Mucosa of stomach (tissue), 1 donor: ENCODE data around the gene CHI3L2.

Experiments used
- H3K27me3 ChIP-seq: one replicate; pipeline ENCODE4 v1.7.0; 2013; ENCODE audit warnings: mild to moderate bottlenecking, low read length; ENCODE audit not compliant: control insufficient read depth, insufficient read depth
- H3K36me3 ChIP-seq: one replicate; pipeline ENCODE4 v1.7.0; 2013; ENCODE audit warnings: low read length; ENCODE audit not compliant: control insufficient read depth, insufficient read depth
- H3K4me1 ChIP-seq: one replicate; pipeline ENCODE4 v1.7.0; 2013; ENCODE audit warnings: mild to moderate bottlenecking, low read length; ENCODE audit not compliant: control insufficient read depth, insufficient read depth
- H3K4me3 ChIP-seq: one replicate; pipeline ENCODE4 v1.7.0; 2013; ENCODE audit warnings: low read length
- H3K9ac ChIP-seq: one replicate; pipeline ENCODE4 v1.7.0; 2013; ENCODE audit warnings: mild to moderate bottlenecking, low read length, moderate library complexity
- H3K9me3 ChIP-seq: one replicate; pipeline ENCODE4 v1.7.0; 2013; ENCODE audit warnings: mild to moderate bottlenecking, low read length, moderate library complexity; ENCODE audit not compliant: control insufficient read depth
- donor health status: Pancreatic carcinoma.

CHI3L2 gene

GRCh38 chr1:111225717-111226400, 1.7 kb upstream of the CHI3L2 start:
- H3K4me3 ChIP-seq, result no peak overlapping the region
- no peaks in the 10 kb centered on the region for H3K27me3 ChIP-seq
- H3K36me3 ChIP-seq, result no peaks in the 10 kb centered on the region
- H3K9me3 ChIP-seq, result no peaks in the 10 kb centered on the region
- H3K4me1 ChIP-seq, result peaks cover 29% of the 10 kb centered on the region
- H3K9ac ChIP-seq, result no peak overlapping the region

- Histone ChIP-seq H3K4me3 (no peak overlapping the region), H3K4me1 (peaks cover 19% of the 10 kb centered on the region), H3K27me3 (no peaks in the 10 kb centered on the region), H3K9me3 (no peaks in the 10 kb centered on the region), H3K36me3 (no peaks in the 10 kb centered on the region), H3K9ac (no peak overlapping the region)
Measured at GRCh38 chr1:111227851-111228747, 586 bp downstream of the CHI3L2 start.

GRCh38 chr1:111228748-111229126, 1.2 kb downstream of the CHI3L2 start:
- Histone ChIP-seq H3K9ac (no peak overlapping the region), H3K4me3 (no peak overlapping the region), H3K36me3 (no peaks in the 10 kb centered on the region), H3K9me3 (no peaks in the 10 kb centered on the region), H3K4me1 (peaks cover 19% of the 10 kb centered on the region), H3K27me3 (no peaks in the 10 kb centered on the region)

GRCh38 chr1:111232134-111232533, 4.6 kb downstream of the CHI3L2 start:
- Histone ChIP-seq H3K9ac (no peak overlapping the region), H3K4me3 (no peak overlapping the region), H3K4me1 (peaks cover 19% of the 10 kb centered on the region), H3K27me3 (no peaks in the 10 kb centered on the region), H3K9me3 (no peaks in the 10 kb centered on the region), H3K36me3 (no peaks in the 10 kb centered on the region)

GRCh38 chr1:111234258-111234657, 6.7 kb downstream of the CHI3L2 start:
- H3K4me3 ChIP-seq, result no peak overlapping the region
- no peaks in the 10 kb centered on the region for H3K9me3 ChIP-seq
- no peaks in the 10 kb centered on the region for H3K36me3 ChIP-seq
- no peaks in the 10 kb centered on the region for H3K27me3 ChIP-seq
- no peak overlapping the region for H3K9ac ChIP-seq
- no peaks in the 10 kb centered on the region for H3K4me1 ChIP-seq

GRCh38 chr1:111234866-111235265, 7.4 kb downstream of the CHI3L2 start:
- no peaks in the 10 kb centered on the region for H3K9me3 ChIP-seq
- no peaks in the 10 kb centered on the region for H3K36me3 ChIP-seq
- no peaks in the 10 kb centered on the region for H3K27me3 ChIP-seq
- H3K9ac ChIP-seq, result no peak overlapping the region
- H3K4me1 ChIP-seq, result no peaks in the 10 kb centered on the region
- H3K4me3 ChIP-seq, result no peak overlapping the region

- Histone ChIP-seq H3K9ac (no peak overlapping the region), H3K4me1 (no peaks in the 10 kb centered on the region), H3K27me3 (no peaks in the 10 kb centered on the region), H3K9me3 (no peaks in the 10 kb centered on the region), H3K4me3 (no peak overlapping the region), H3K36me3 (no peaks in the 10 kb centered on the region)
Measured at GRCh38 chr1:111236379-111236778, 8.9 kb downstream of the CHI3L2 start.

- H3K36me3 ChIP-seq, result no peaks in the 10 kb centered on the region
- H3K4me1 ChIP-seq, result no peaks in the 10 kb centered on the region
- H3K4me3 ChIP-seq, result no peak overlapping the region
- H3K9me3 ChIP-seq, result no peaks in the 10 kb centered on the region
- H3K27me3 ChIP-seq, result no peaks in the 10 kb centered on the region
- H3K9ac ChIP-seq, result no peak overlapping the region
Measured at GRCh38 chr1:111236806-111237205, 9.3 kb downstream of the CHI3L2 start.

- Histone ChIP-seq H3K4me1 (no peaks in the 10 kb centered on the region), H3K4me3 (no peak overlapping the region), H3K9ac (no peak overlapping the region), H3K27me3 (no peaks in the 10 kb centered on the region), H3K36me3 (no peaks in the 10 kb centered on the region), H3K9me3 (no peaks in the 10 kb centered on the region)
Measured at GRCh38 chr1:111238056-111238795, 10.7 kb downstream of the CHI3L2 start.

GRCh38 chr1:111241797-111242196, 14.3 kb downstream of the CHI3L2 start:
- no peaks in the 10 kb centered on the region for H3K9me3 ChIP-seq
- H3K36me3 ChIP-seq, result no peaks in the 10 kb centered on the region
- H3K4me3 ChIP-seq, result no peak overlapping the region
- H3K9ac ChIP-seq, result no peak overlapping the region
- no peaks in the 10 kb centered on the region for H3K4me1 ChIP-seq
- no peaks in the 10 kb centered on the region for H3K27me3 ChIP-seq

- no peaks in the 10 kb centered on the region for H3K36me3 ChIP-seq
- H3K9me3 ChIP-seq, result no peaks in the 10 kb centered on the region
- H3K4me3 ChIP-seq, result no peak overlapping the region
- H3K9ac ChIP-seq, result no peak overlapping the region
- no peaks in the 10 kb centered on the region for H3K4me1 ChIP-seq
- H3K27me3 ChIP-seq, result no peaks in the 10 kb centered on the region
Measured at GRCh38 chr1:111242805-111243523, 15.5 kb downstream of the CHI3L2 start.
